GM18909 (cell line): Measurements from ENCODE around the gene TIMM29.
A peak's percentile ranks its signal among the peaks of the same experiment; 100 is the strongest.

Experiments used
- ATAC-seq: cut with Tn5 transposase; IDR thresholded peaks from one replicate; pipeline ENCODE4 v1.9.1; 2021; ENCODE audit warnings: mild to moderate bottlenecking; ENCODE audit not compliant: unreplicated experiment, poor library complexity

TIMM29 gene

DNA sequence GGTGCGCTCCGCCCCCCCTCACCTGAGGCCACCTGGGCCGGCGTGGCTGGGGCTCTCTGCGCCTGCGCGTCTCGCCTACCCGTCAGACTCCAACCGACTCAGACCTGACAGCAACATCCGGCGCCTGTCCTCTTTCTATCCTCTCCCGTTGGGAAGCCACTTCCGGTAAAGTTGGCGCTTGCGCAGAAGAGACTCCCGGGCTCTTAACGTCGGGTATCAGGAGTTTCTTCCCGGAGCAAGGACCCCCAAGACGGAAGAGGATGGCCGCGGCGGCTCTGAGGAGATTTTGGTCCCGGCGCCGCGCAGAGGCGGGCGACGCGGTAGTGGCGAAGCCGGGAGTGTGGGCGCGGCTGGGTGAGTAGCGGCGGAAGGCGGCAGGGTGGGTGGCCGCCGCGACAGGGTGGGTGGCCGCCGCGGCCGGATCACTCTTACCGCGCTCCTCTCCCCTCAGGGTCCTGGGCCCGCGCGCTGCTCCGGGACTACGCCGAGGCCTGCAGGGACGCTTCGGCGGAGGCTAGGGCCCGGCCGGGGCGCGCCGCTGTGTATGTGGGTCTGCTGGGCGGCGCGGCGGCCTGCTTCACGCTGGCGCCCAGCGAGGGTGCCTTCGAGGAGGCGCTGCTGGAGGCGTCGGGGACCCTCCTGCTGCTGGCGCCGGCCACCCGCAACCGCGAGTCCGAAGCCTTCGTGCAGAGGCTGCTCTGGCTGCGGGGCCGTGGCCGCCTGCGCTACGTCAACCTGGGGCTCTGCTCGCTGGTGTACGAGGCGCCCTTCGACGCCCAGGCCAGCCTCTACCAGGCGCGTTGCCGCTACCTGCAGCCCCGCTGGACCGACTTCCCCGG lies at the start of gene TIMM29, which contains the start of gene YIPF2:
TSS of gene TIMM29 (plus strand) at position 249 of the 839 bp plus-strand sequence. CDS start at position 261, 12 bp downstream.
TSS of gene YIPF2 (minus strand) at position 77 of the 839 bp plus-strand sequence. CDS start 229 bp downstream, outside the sequence.
- ATAC-seq = peak; percentile 74

DNA sequence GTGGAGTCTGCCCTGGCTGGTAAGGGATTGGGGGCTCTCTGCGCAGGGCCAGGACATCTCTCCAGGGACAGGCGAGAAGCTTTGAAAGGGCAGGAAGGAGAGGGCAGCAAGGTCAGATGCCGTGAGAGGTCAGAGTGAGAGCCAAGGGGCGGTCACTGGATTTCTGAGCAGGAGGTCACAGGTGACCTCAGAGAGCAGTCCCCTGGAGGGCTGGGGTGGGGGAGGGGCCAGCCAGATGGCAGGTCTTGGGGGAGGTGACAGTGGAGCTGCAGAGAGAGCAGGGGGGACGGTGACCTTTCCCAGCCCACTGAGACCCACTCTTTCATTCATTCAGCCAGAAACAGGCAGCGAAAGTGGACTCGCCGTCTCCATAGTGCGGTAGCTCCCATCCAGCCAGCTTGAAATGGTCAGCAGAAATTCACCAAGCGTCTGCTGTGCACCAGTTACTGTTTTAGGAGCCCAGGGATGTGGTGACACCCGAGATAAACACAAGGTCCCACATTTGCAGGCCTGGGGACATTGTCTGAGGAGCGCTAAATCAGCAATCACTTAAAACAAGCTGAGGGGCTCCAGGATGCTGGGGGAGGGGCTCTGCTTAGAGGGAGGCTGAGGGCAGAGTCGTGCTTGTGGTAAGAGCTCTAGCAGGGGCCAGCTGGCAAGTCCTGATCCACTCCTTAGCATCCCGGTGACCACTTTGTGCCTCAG lies 47.1 kb upstream of the TIMM29 start:
- ATAC-seq = no peak

DNA sequence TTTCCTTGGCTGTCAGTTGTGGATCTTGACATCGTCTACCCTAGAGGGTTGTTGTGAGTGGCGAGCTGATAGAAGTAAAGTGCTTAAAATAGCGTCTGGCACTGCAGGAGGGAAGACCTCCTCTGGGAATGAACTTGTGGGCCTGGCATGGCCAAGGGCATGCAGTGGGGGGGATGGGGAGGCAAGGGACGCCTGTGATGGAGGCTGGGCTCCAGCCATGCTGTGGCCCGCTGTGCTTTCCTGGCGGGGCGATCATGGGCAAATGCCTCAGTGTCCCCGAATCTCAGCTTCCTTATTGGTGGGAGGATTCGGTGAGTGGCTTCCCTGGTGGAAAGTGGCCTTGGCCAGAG lies 46.5 kb upstream of the TIMM29 start:
- ATAC-seq = no peak

DNA sequence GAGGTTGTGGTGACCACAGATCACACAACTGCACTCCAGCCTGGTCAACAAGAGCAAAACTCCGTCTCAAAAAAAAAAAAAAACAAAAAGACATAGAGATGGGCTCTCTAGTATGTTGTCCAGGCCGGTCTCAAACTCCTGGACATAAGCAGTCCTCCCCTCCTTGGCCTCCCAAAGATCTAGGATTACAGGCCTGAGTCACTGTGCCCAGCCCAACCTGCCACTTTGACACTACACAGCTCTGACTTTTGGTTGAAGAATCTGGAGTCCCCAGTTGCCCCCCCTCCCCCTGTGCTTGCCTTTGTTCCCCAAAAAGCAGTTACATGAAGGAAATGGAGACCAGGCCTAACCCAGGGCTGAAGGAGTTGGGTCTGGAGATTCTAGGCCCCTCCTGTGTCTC lies 44.3 kb upstream of the TIMM29 start:
- no peak for ATAC-seq

DNA sequence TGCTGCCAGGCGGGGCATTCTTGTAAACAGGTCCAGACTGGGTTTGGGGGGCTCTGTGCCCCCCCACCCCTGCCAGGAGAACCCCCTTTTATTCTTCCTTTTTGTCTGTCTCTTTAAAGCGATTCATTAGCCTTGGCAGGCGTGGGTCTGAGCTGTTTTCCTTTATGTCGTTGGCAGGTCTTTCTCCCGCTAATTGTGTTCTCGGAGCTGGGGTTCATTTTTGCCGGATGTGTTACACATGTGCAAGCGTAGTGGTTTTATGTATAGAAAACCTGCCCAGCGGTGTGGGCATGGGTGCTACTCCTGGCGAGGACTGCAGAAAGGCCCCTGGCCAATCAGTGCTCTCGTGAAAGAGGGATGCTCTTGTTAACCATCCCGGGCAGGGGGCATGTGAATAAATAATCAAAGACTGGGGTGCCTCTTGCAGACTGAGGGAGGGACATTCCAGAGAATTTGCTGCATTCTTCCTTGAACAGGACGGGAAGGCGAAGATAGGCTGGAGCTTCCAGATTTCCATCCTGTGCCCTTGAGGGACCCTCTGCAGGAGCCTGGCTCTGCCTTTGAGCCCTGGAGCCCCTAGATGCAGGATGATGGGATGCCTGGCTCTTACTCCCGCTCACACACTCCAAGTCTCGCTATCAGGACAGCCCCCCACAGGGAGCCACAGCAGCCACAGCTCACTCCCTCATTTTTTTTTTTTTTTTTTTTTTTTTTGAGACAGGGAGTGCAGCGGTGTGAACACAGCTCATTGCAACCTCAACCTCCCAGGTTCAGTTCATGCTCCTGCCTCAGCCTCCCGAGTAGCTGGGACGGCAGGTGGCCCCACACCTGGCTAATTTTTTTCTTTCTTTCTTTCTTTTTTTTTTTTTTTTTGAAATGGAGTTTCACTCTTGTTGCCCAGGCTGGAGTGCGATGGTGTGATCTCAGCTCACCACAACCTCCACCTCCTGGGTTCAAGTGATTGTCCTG lies 43.1 kb upstream of the TIMM29 start:
- ATAC-seq = no peak

DNA sequence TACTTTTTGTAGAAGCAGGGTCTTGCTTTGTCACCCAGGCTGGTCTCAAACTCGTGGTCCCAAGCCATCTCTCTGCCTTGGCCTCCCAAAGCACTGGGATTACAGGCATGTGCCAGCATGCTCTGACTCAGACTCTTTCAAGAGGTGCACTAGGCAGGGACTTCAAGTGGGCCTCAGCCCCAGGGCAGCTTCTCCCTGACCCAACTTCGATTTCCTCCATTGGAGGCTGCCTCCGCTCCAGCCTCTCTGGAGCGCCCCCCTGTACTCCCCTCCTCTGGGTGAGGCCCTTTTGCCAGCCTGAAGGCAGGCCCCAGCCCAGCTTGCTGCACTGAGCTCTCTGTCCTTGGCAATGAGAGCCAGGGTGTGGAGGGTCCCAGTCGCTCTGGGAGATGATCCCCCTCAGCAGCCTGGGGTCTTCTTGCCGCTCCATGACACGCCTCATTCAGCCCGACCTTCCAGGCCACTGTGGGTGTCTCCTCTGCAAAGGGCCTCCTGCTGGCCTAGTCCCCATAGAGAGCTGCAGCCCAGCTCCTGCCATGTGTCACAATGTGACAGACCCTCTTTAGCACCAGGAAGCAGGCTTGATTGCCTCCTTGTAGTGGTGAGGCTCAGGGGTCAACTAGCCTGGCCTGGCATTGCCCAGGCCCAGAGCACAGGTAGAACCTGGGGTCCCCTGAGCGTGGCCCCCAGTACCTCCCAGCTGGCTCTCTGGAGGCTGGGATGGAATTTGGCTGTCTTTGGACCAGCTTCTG lies 40.8 kb upstream of the TIMM29 start:
- no peak for ATAC-seq

DNA sequence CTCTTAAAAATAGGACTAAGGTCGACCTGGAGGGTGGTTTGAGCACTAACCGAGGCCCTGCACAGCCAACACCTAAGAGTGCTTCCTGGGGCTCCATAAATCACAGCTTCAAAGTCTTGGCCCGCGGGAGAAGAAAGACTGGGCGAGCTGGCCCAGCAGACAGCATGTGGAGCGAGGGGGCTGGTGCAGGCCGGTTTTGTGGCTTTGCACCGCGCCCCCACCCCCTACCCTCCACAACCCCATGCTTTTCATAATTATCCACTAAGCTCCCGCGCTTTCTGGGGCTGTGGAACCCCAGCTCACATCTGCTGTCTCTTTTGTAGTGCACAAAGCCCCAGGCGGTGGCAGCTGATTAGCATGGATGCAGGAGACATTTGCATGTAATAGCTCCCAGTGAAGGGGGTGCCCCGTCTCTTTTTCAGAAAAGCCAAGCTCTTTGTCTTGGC lies 40.2 kb upstream of the TIMM29 start:
- no peak for ATAC-seq

DNA sequence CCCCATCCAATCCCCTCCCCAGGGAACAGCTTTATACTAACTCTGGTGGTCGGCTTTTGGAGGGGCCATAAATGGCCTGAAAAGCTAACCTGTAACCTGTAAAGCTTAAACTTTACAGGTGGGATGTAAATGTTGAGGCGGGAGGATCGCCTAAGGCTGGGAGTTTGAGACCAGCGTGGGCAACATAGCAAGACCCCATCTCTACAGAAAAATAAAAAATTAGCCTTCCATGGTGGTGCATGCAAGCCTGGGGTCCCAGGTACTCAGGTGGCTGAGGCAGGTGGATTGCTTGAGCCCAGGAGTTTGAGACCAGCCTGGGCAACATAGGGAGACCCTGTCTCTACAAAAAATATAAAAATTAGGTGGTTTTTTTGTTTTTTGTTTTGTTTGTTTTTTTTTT lies 38.7 kb upstream of the TIMM29 start:
- no peak for ATAC-seq

DNA sequence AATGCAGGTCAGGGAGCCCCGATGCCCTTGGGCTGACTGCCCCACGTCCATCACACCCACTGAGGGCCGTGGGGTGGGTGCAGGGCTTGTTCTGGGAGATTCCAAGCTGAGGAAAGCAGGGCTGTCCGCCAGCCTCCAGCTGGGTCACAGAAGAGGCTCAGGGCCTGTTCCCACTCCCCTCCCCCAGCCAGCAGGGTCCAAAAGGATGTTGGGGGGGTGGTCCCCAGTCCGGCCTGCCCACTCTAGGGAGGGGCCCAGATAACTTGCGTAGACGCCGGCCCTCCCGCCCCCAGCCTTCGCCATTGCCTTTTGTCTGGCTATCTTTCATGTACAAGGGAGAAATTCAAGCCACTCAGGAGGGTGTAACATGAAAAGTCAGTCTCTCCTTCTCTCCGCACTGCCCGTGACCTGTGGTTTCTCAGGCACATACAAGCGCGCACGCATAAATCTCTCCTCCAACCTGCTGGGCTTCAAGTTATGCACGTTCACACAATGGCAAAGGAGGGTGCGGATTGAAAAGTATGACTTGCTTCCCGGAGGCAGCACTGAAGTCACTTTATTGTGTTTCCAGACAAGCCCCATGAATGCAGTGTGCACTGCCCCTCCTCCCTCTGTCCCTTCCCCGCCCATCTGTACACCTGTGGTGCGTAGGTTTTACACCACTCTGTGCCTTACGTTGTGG lies 37.1 kb upstream of the TIMM29 start:
- ATAC-seq = no peak

DNA sequence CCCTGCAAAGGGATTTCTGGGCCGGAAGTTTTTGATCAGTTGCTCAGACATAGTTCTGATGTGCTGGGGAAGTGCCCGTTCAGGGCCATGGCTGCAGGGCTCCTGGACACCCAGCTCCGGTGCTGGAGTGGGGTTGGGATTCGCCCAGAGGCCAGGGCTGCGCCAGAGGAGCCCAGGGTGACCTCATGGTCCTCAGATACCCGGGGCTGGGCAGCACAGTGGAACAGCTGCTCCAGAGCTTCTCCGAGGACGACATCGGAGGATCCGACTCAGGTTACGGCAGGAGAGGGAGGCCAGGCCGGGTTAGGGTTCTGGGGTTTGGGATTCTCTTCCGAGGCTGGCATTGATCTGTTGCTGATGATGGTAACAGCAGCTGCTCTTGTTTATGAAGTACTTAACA lies 36.4 kb upstream of the TIMM29 start:
- no peak for ATAC-seq

DNA sequence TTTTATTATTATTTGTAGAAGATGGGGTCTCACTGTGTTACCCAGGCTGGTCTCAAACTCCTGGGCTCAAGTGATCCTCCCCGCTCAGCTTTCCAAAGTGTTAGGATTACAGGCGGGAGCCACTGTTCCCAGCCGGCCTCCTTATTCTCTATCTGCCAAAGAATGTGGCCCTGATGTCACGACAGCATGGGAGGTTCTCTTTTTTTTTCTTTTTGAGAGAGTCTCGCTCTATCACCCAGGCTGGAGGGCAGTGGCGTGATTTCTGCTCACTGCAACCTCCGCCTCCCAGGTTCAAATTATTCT lies 33.7 kb upstream of the TIMM29 start:
- no peak for ATAC-seq

DNA sequence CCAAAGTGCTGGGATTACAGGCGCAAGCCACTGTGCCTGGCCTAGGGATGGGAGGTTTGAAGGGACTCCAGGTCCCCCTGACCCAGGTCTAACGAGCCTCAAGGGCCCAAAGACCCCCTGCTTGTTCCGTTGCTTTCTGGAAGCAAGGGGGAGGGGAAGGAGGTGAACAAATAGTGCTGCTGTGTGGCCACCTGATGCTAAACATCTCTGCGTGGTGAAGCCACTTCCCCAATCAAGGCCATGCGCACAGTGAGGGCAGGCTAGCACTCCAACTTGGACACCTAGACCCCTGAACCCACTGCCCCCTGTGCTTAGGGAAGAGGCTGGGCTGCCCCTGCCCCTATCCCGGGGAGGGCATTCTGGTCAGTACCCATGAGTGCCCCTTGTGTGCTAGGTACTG lies 33.2 kb upstream of the TIMM29 start:
- no peak for ATAC-seq

DNA sequence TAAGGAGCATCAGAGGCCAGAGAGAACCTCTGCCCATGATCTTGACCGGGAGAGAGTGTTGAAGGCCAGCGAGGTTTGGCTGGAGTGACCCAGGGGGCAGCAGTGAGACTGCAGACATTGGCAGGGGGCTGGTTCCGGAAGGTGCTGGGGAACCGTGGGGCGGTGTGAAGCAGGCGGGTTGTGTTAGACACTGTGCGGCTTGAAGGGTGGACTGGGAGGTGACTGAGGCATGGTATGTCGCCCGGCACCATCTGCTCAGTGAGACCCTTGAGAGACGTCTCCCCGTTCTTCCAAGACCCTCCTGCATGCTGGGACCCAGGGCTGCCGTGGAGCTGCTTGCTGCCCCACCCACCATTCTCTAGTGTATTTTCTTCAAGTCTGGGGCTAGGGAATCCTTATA lies 32.7 kb upstream of the TIMM29 start:
- no peak for ATAC-seq

DNA sequence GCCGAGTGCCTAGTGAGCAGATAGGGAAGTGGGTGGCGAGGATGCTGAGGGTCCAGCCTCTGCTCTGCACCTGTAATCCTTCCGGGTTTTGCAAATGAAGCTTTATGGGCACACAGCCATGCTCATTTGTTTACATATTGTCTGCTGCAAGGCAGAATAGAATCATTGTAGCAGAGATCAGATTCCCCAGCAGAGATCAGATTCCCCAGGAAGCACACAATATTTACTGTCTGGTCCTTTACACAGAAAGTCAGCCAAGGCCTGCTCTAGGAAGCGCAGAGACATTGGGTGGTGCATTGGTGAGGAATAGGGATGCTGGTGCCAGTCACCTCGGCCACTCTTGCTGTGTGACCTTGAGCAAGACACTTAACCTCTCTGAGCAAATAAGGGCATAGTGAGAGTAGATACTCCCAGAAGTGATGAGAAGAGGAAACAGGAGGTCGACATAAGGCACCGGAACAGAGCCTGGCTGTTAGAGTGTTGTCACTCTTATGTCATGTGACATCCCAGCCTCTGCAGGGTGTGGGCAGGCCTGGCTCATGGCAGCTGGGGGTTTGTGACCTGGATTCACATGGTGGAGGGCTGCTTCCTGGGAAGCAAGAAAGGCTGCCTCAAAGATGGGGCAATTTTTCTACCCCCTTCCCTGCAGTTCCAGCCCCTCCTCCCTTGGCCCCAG lies 31.6 kb upstream of the TIMM29 start:
- ATAC-seq = no peak

DNA sequence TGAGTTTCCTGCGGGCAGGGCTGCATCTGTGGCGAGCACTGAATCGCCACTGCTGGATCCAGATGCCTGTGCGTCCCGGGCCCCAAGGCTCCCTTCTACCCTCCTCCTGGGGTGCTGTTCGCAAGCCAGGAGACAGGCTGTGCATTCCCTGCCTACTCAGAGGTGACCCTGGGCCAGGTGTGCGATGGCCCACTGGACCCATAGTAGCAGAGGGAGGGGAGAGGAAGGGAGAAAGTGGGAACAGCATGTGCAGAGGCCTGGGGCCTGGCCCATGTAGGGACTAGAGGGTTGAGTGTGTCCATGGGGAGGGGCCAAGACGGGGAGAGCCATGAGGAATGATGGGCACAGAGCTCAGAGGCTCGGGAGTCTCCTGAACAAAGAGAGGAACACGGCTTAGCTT lies 30.0 kb upstream of the TIMM29 start:
- no peak for ATAC-seq

DNA sequence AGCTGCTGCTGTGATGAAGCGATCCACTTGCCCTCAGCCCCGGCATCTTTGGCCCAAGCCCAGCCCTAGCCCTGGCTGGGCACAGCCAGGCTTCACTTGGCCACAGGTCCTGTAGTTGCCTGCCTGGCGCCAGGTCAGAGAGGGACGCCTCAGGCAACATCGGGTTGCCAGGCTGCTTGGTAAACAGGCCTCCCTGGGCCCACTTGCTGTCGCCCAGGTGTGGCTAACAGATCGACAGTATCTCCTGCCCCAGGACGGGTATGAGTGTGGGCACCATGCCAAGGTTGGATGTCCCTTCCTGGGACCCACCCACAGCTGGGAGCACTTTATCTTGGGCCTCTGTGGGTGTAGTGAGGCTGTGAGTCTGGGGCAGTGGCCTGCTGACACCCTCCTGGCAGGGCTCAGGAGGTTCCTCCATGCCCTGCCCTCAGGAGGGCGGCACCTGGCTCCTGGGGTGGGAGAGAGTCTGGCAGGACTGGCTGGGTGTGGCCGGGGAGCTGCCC lies 29.4 kb upstream of the TIMM29 start:
- no peak for ATAC-seq

DNA sequence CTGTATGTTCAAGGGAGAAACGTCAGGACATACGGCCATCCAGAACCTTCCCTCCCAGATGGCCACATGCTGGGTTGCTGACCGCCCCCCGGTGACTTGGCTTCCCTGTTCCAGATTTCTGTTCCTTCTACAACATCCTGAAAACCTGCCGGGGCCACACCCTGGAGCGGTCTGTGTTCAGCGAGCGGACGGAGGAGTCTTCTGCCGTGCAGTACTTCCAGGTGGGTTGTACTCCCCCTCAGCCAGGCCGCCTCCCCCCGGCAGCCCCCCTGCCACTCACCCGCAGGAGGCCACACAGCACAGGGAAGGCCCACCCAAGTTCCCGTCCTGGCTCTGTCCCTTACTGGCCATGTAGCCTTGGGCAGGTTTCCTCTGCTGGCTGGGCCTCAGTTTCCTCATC lies 20.7 kb upstream of the TIMM29 start:
- ATAC-seq = no peak

DNA sequence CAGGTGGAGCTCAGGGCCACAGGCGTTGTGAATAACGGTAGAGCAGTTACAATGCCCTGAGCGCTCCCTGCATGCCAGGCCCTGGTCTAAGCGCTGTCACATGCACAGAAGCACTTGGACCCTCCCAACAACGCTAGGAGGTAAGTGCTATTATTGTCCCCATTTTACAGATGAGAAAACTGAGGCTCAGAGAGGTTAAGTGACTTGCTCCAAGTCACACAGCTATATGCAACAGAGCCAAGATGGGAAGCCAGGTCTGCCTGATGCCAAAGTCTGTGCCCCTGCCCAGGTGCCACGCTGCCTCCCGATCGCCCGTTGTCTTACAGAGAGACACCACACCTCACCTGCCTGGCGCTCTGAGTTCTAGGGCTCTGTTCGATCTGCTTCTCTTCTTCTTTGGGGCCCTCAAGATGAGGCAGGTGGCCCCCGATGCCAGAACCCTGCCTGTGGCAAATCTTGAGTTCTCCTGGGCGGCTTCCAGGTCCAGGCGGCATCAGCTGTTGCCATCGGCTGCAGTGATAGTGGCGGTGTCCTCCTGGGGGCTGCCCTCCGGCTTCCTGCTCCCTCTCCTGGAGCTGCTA lies 20.1 kb upstream of the TIMM29 start:
- ATAC-seq = no peak
